NCI-H748 (cell line): ENCODE results near the gene PIP4K2A.

Experiments
- DNase-seq: peaks from one replicate; lab custom pipeline; 2025; ENCODE audit not compliant: unreplicated experiment; lab: John Stamatoyannopoulos, UW

Gene PIP4K2A

DNA sequence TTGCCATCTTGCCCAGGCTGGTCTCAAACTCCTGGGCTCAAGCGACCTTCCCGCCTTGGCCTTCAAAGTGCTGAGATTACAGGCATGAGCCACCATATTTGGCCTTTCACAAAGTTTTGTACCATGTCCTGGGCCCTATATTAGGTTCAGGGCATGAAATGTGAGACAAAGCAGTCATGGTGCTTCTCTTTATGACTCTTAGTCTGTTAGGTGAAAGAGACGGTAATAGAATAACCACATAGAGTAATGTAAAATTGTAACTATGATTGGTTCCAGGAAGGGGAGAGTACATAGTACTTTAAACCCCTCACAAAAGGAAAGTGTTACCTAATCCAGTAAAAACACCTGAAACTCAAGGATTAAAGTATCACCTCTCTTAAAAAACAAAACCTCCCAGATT is 224.4 kb downstream of the PIP4K2A start:
- DNase-seq: no peak

GRCh38 chr10:22489467-22489866 is 224.9 kb downstream of the PIP4K2A start:
- DNase-seq: no peak

GRCh38 chr10:22486431-22486830 is 227.9 kb downstream of the PIP4K2A start:
- DNase-seq: no peak
